Retinal pigment epithelial cell (primary cell): ENCODE data around the gene DICER1.

ENCODE experiments used
- DNase-seq: peaks from one replicate; pipeline ENCODE4 v3.0.0-alpha.2; 2010; ENCODE audit warnings: low read depth
- H3K4me3 ChIP-seq: 2 replicates; pipeline ENCODE4 v1.5.1; 2011; ENCODE audit warnings: mild to moderate bottlenecking, low read length, control low read depth, moderate library complexity
- CTCF ChIP-seq: conservative IDR thresholded peaks from 2 replicates; pipeline ENCODE4 v1.5.1; 2011; ENCODE audit warnings: low read depth, low read length, control low read depth, inconsistent platforms

DICER1 gene

GRCh38 chr14:95056476-95056875, 100.9 kb downstream of the DICER1 start:
- no peak for TF ChIP-seq CTCF
- no peak overlapping the region for H3K4me3 ChIP-seq
- DNase-seq = no peak

GRCh38 chr14:95055318-95055717, 102.0 kb downstream of the DICER1 start:
- no peak overlapping the region for H3K4me3 ChIP-seq
- no peak for DNase-seq
- TF ChIP-seq CTCF = no peak

- no peak for DNase-seq
- no peak for TF ChIP-seq CTCF
- no peak overlapping the region for H3K4me3 ChIP-seq
Measured at GRCh38 chr14:95054346-95055280, 102.7 kb downstream of the DICER1 start.

DNA sequence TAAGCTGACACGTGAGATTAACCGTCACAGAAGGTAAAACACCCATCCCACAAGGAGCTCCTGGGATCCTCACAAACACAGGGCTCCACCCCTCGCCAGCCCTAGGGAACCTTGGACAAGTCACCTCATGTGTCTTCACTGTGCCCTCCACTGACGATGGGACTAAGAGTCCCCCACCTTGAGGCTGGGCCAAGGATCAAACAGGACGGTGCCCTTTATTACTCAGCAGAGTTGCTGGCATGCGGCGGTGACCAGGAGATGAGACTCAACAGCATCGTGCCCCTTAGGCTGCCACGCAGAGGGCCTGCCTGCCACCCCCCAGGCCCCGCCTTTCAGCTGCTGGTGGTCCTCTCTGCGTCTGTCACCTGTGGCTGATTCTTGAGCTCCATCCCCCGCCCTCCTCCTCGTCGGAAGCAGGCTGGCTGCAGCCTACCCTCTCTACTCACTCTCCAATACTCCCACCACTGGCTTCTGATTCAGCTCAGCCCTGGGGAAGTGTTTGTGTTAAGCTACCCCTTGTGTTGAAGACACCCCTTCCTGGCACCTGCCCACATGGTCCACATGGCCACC, 105.2 kb downstream of the DICER1 start:
- TF ChIP-seq CTCF = no peak
- no peak overlapping the region for H3K4me3 ChIP-seq
- DNase-seq = no peak

DNA sequence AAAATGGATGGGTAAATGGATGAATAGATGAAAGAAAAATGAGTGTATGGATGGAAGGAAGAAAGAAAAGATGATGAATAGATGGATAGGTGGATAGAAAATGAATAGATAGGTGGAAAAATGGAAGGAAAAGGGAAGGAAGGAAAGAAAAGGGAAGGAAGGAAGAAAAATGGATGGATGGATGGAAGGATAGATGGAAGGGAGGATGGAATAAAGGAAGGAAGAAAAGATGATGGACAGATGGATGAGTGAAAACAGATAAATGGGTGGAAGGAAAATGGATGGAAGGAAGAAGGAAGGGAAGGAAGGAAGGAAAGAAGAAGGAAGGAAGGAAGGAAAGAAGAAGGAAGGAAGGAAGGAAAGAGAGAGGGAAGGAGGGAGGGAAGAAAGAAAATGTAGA, 107.4 kb downstream of the DICER1 start:
- no peak for DNase-seq
- no peak overlapping the region for H3K4me3 ChIP-seq
- no peak for TF ChIP-seq CTCF

- DNase-seq = no peak
- H3K4me3 ChIP-seq = no peak overlapping the region
- TF ChIP-seq CTCF = no peak
Measured at GRCh38 chr14:95048771-95049312, 108.5 kb downstream of the DICER1 start.
